ENCODE results near the gene VAV2.
A peak's percentile ranks its signal among the peaks of the same experiment; 100 is the strongest.

VAV2 gene

GRCh38 chr9:133754187-133754586, 237.9 kb downstream of the VAV2 start:
- no peak for TF ChIP-seq EP300 (IDR thresholded peaks at IDR 0.05; ENCODE audit: borderline replicate concordance)
- TF ChIP-seq YY1 (IDR thresholded peaks at IDR 0.05; ENCODE audit: low read depth), result no peak
- no peak for TF ChIP-seq TEAD4 (IDR thresholded peaks at IDR 0.05)
- TF ChIP-seq USF1 (IDR thresholded peaks at IDR 0.05), result no peak
- no peak for TF ChIP-seq TCF12 (IDR thresholded peaks at IDR 0.05; ENCODE audit: low read depth)
- TF ChIP-seq CREB1 (IDR thresholded peaks at IDR 0.05; ENCODE audit: low read depth), result no peak
- no peak for TF ChIP-seq RAD21 (IDR thresholded peaks at IDR 0.05; ENCODE audit: low read depth)
- TF ChIP-seq REST (IDR thresholded peaks at IDR 0.05; ENCODE audit: low read depth), result no peak
- no peak for TF ChIP-seq ZBTB7A (IDR thresholded peaks at IDR 0.05; ENCODE audit: low read depth)
- TF ChIP-seq CEBPB (IDR thresholded peaks at IDR 0.05), result no peak
- TF ChIP-seq EGR1 (IDR thresholded peaks at IDR 0.05), result no peak
- TF ChIP-seq TAF1 (IDR thresholded peaks at IDR 0.05; ENCODE audit: low read depth), result no peak
- no peak for TF ChIP-seq NFIC (IDR thresholded peaks at IDR 0.05)
- TF ChIP-seq FOXM1 (IDR thresholded peaks at IDR 0.05; ENCODE audit: borderline replicate concordance, low read depth), result no peak
- TF ChIP-seq MAX (IDR thresholded peaks at IDR 0.05), result no peak

- TF ChIP-seq TCF12 (IDR thresholded peaks at IDR 0.05; ENCODE audit: low read depth) (no peak), RAD21 (IDR thresholded peaks at IDR 0.05; ENCODE audit: low read depth) (no peak), YY1 (IDR thresholded peaks at IDR 0.05; ENCODE audit: low read depth) (no peak), MAX (IDR thresholded peaks at IDR 0.05) (no peak), TEAD4 (IDR thresholded peaks at IDR 0.05) (no peak), REST (IDR thresholded peaks at IDR 0.05; ENCODE audit: low read depth) (no peak), EP300 (IDR thresholded peaks at IDR 0.05; ENCODE audit: borderline replicate concordance) (no peak), USF1 (IDR thresholded peaks at IDR 0.05) (no peak)
Measured at GRCh38 chr9:133752739-133753446, 239.2 kb downstream of the VAV2 start.

- no peak for TF ChIP-seq RAD21 (IDR thresholded peaks at IDR 0.05; ENCODE audit: low read depth)
- peak; percentile 26; the same call in 1 of the 2 replicates for TF ChIP-seq REST (IDR thresholded peaks at IDR 0.05; ENCODE audit: low read depth)
Measured at GRCh38 chr9:133750982-133751649, 241.0 kb downstream of the VAV2 start.

- TF ChIP-seq CEBPB (IDR thresholded peaks at IDR 0.05) (no peak), EGR1 (IDR thresholded peaks at IDR 0.05) (no peak), YY1 (IDR thresholded peaks at IDR 0.05; ENCODE audit: low read depth) (no peak), FOXM1 (IDR thresholded peaks at IDR 0.05; ENCODE audit: borderline replicate concordance, low read depth) (no peak), CREB1 (IDR thresholded peaks at IDR 0.05; ENCODE audit: low read depth) (no peak), USF1 (IDR thresholded peaks at IDR 0.05) (no peak), TCF12 (IDR thresholded peaks at IDR 0.05; ENCODE audit: low read depth) (no peak), ZBTB7A (IDR thresholded peaks at IDR 0.05; ENCODE audit: low read depth) (no peak), TEAD4 (IDR thresholded peaks at IDR 0.05) (no peak), EP300 (IDR thresholded peaks at IDR 0.05; ENCODE audit: borderline replicate concordance) (no peak), RAD21 (IDR thresholded peaks at IDR 0.05; ENCODE audit: low read depth) (no peak), REST (IDR thresholded peaks at IDR 0.05; ENCODE audit: low read depth) (no peak), MAX (IDR thresholded peaks at IDR 0.05) (no peak), NFIC (IDR thresholded peaks at IDR 0.05) (no peak), TAF1 (IDR thresholded peaks at IDR 0.05; ENCODE audit: low read depth) (no peak)
Measured at GRCh38 chr9:133747309-133747708, 244.8 kb downstream of the VAV2 start.
